ENCODE measurements around the gene NECTIN4. TPM values are rescaled to one million over a fixed set of nuclear protein-coding genes. Genes with fewer than 3 reads are reported as not detected.
"Not testable (repeated sequence)": the region's sequence is repeated elsewhere in the genome, so short reads cannot be mapped to it uniquely, and the experiment has no call there.

NECTIN4 gene
- polyA plus RNA-seq, 1 of the 3 experiments (the other 2 are of a cell fraction), result 0.59 TPM

DNA sequence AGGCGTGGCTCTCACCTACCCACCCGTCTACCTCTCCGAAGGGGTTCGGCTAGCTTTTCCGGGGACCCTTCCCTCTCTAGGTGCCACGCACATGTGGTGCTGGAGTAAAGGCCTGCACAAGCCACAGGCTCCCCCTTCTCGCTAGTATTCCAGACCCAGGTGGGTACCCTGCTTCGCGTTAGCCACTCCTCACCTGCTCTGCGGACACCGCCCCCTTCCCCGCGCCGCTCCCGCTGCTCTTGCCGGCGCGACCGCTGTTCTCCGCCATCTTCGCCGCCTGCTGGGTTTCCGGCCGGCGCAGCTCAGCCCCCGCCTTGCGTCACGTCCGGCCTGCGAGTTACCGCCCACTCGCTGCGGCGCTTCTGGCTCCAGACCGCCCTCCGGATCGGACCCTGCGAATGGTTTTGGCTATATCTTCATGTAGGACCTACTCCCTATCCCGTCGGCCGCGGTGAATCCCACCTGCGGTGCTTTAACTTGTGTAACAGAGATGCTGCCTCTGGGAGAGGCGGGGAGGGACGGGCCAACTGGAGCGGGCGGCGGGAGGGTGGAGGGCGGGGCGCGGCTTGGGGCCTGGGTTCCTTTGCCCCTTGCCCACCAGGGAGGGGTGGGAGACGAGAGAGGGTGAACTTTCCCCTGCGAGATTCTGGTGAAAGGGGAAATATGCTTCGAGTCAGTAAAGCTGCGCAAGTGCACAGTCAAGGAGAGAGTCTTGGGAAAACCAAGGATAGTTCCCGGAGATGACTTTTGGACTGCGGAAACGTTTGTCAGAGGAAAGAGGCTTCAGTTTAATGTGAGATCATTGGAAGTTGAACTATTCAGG, 28.6 kb upstream of the NECTIN4 start, which contains the start of the genes NIT1 and PFDN2 (continued):
- no peak for TF ChIP-seq ZBTB33 (IDR thresholded peaks at IDR 0.05; ENCODE audit: borderline replicate concordance, low read depth)
- TF ChIP-seq PBX3 (IDR thresholded peaks at IDR 0.05), result no peak; the same call in 1 of the 2 replicates
- TF ChIP-seq EZH2phosphoT487 (IDR thresholded peaks at IDR 0.05; ENCODE audit: borderline replicate concordance, low read depth), result no peak
- no peak for TF ChIP-seq SMC3 (IDR thresholded peaks at IDR 0.05; ENCODE audit: low read depth, low read length)
- TF ChIP-seq TAF1 (IDR thresholded peaks at IDR 0.05; ENCODE audit: borderline replicate concordance, low read depth, low read length), result peak; percentile 98
- TF ChIP-seq TCF12 (IDR thresholded peaks at IDR 0.05), result no peak
- no peak; the same call in 1 of the 2 replicates for TF ChIP-seq FOSL2 (IDR thresholded peaks at IDR 0.05; ENCODE audit: borderline replicate concordance, low read depth)
- TF ChIP-seq CHD2 (IDR thresholded peaks at IDR 0.05; ENCODE audit: low read length, partially characterized antibody), result peak; percentile 41
- no peak; the same call in 1 of the 2 replicates for TF ChIP-seq GATA2 (CRISPR knock-in tag; IDR thresholded peaks at IDR 0.05)
- TF ChIP-seq JUND (IDR thresholded peaks at IDR 0.05), result no peak
- no peak for TF ChIP-seq FOXM1 (IDR thresholded peaks at IDR 0.05; ENCODE audit: low read depth)
- peak; percentile 94 for TF ChIP-seq YY1 (IDR thresholded peaks at IDR 0.05; ENCODE audit: low read depth)
- TF ChIP-seq TEAD4 (IDR thresholded peaks at IDR 0.05; ENCODE audit: borderline replicate concordance, insufficient read depth), result no peak
- peak; percentile 89 for TF ChIP-seq GABPA (IDR thresholded peaks at IDR 0.05; ENCODE audit: low read depth)
- TF ChIP-seq, protein P1, sequence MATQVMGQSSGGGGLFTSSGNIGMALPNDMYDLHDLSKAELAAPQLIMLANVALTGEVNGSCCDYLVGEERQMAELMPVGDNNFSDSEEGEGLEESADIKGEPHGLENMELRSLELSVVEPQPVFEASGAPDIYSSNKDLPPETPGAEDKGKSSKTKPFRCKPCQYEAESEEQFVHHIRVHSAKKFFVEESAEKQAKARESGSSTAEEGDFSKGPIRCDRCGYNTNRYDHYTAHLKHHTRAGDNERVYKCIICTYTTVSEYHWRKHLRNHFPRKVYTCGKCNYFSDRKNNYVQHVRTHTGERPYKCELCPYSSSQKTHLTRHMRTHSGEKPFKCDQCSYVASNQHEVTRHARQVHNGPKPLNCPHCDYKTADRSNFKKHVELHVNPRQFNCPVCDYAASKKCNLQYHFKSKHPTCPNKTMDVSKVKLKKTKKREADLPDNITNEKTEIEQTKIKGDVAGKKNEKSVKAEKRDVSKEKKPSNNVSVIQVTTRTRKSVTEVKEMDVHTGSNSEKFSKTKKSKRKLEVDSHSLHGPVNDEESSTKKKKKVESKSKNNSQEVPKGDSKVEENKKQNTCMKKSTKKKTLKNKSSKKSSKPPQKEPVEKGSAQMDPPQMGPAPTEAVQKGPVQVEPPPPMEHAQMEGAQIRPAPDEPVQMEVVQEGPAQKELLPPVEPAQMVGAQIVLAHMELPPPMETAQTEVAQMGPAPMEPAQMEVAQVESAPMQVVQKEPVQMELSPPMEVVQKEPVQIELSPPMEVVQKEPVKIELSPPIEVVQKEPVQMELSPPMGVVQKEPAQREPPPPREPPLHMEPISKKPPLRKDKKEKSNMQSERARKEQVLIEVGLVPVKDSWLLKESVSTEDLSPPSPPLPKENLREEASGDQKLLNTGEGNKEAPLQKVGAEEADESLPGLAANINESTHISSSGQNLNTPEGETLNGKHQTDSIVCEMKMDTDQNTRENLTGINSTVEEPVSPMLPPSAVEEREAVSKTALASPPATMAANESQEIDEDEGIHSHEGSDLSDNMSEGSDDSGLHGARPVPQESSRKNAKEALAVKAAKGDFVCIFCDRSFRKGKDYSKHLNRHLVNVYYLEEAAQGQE (IDR thresholded peaks at IDR 0.05; ENCODE audit: low read depth, low read length), result peak; percentile 53
- TF ChIP-seq USF2 (IDR thresholded peaks at IDR 0.05; ENCODE audit: borderline replicate concordance, low read depth, low read length), result no peak
- TF ChIP-seq, protein P2, sequence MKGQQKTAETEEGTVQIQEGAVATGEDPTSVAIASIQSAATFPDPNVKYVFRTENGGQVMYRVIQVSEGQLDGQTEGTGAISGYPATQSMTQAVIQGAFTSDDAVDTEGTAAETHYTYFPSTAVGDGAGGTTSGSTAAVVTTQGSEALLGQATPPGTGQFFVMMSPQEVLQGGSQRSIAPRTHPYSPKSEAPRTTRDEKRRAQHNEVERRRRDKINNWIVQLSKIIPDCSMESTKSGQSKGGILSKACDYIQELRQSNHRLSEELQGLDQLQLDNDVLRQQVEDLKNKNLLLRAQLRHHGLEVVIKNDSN (IDR thresholded peaks at IDR 0.05; ENCODE audit: borderline replicate concordance, low read depth), result no peak
- no peak for TF ChIP-seq MEF2A (IDR thresholded peaks at IDR 0.05; ENCODE audit: borderline replicate concordance, low read depth)
- no peak for TF ChIP-seq RCOR1 (IDR thresholded peaks at IDR 0.05; ENCODE audit: low read length)
- TF ChIP-seq ELF1 (IDR thresholded peaks at IDR 0.05), result 0 out of 2 replicates have a peak, but pooled peaks have one; percentile 7
- TF ChIP-seq NFIC (IDR thresholded peaks at IDR 0.05; ENCODE audit: borderline replicate concordance), result no peak
- TF ChIP-seq RFX5 (IDR thresholded peaks at IDR 0.05; ENCODE audit: low read length), result no peak
- TF ChIP-seq RXRA (IDR thresholded peaks at IDR 0.05; ENCODE audit: borderline replicate concordance, low read depth), result no peak
- peak; percentile 81 for TF ChIP-seq MXI1 (IDR thresholded peaks at IDR 0.05; ENCODE audit: low read depth, low read length)

- H2AFZ ChIP-seq (ENCODE audit: low read depth); H3K27me3 ChIP-seq (ENCODE audit: insufficient read depth); H3K9me2 ChIP-seq; H3K9me3 ChIP-seq; DNase-seq; POLR2A ChIA-PET; H3K4me3 ChIP-seq (ENCODE audit: low read depth in 2 of 2, low read length in 1 of 2); H3K9ac ChIP-seq: not testable (repeated sequence)
- peaks cover 22 to 25% of the 10 kb centered on the region in 2 experiments; a peak in 3 of 4 replicates for H3K4me1 ChIP-seq (ENCODE audit: control insufficient read depth in 1 of 2, insufficient read depth in 2 of 2, low read depth in 1 of 2, low read length in 1 of 2)
- H4K20me1 ChIP-seq (ENCODE audit: insufficient read depth), result peaks cover 45% of the 10 kb centered on the region
- peaks cover 86% of the 10 kb centered on the region for H3K79me2 ChIP-seq (ENCODE audit: insufficient read depth)
- CTCF ChIA-PET, result interaction anchor here (0.7 to 1.6 kb wide), 2 partner anchors 16 to 18 kb away, joined by 3 to 5 read pairs; partner anchors contain the start of gene KLHDC9
- H3F3A ChIP-seq (replicated peaks; ENCODE audit: insufficient read depth), result peaks cover 15% of the 10 kb centered on the region
- H3K36me3 ChIP-seq (replicated peaks in 1 of 2; ENCODE audit: control insufficient read depth in 1 of 2, insufficient read depth in 2 of 2, low read length in 1 of 2), result peaks cover 17 to 21% of the 10 kb centered on the region in 2 experiments
- H3K27ac ChIP-seq (ENCODE audit: low read depth in 2 of 2, low read length in 1 of 2), result peak overlapping the region in 1 of 2 experiments; percentile 45; a peak in 2 of 4 replicates
- H3K4me2 ChIP-seq, result peak overlapping the region; percentile 92
- 95% methylated on average over 6 of the region's 6 CpGs for WGBS (ENCODE audit: low lambda C conversion rate)
These were observed 26.6 kb upstream of the NECTIN4 start for GRCh38 chr1:161115961-161116360.

Measured in SK-N-SH (cell line).